KMS-11 (cell line): ENCODE results near the gene NRXN3.

Experiments
- H2AFZ ChIP-seq: fragments of 200-600 bp; sonication (generic); 2 replicates; pipeline ENCODE4 v1.6.1; 2016; ENCODE audit warnings: antibody characterized with exemption, mixed run types, low read depth
- H3K27ac ChIP-seq: fragments of 200-600 bp; sonication (generic); 2 replicates; pipeline ENCODE4 v1.6.1; 2016; ENCODE audit warnings: mild to moderate bottlenecking, mixed run types
- H3K27me3 ChIP-seq: fragments of 200-600 bp; sonication (generic); 2 replicates; pipeline ENCODE4 v1.6.1; 2017; ENCODE audit warnings: mild to moderate bottlenecking, low read depth, mixed run types, moderate library complexity; ENCODE audit not compliant: insufficient read depth
- H3K36me3 ChIP-seq: fragments of 200-600 bp; sonication (generic); 2 replicates; pipeline ENCODE4 v1.6.1; 2017; ENCODE audit warnings: mild to moderate bottlenecking, mixed run types; ENCODE audit not compliant: insufficient read depth
- H3K4me1 ChIP-seq: fragments of 200-600 bp; sonication (generic); 2 replicates; pipeline ENCODE4 v1.6.1; 2016; ENCODE audit warnings: mild to moderate bottlenecking, low read depth, mixed run types; ENCODE audit not compliant: poor library complexity, severe bottlenecking
- H3K4me2 ChIP-seq: fragments of 200-600 bp; sonication (generic); 2 replicates; pipeline ENCODE4 v1.7.0; 2016; ENCODE audit warnings: mild to moderate bottlenecking, mixed run types
- H3K4me3 ChIP-seq: fragments of 200-600 bp; sonication (generic); IDR thresholded peaks from 2 replicates; pipeline ENCODE4 v1.6.1; 2017; ENCODE audit warnings: low read depth, low read length, mixed read lengths; ENCODE audit not compliant: insufficient read depth
- H3K79me2 ChIP-seq: fragments of 200-600 bp; sonication (generic); 2 replicates; pipeline ENCODE4 v1.6.1; 2016; ENCODE audit warnings: low read depth, mixed run types; ENCODE audit not compliant: insufficient read depth
- H3K9ac ChIP-seq: fragments of 200-600 bp; sonication (generic); 2 replicates; pipeline ENCODE4 v1.6.1; 2016; ENCODE audit warnings: mild to moderate bottlenecking, mixed run types
- H4K20me1 ChIP-seq: fragments of 200-600 bp; sonication (generic); 2 replicates; pipeline ENCODE4 v1.6.1; 2016; ENCODE audit warnings: mild to moderate bottlenecking, mixed run types; ENCODE audit not compliant: insufficient read depth
- CTCF ChIP-seq: fragments of 200-600 bp; sonication (generic); conservative IDR thresholded peaks from 2 replicates; pipeline ENCODE4 v1.6.1; 2017; ENCODE audit warnings: low read depth, mild to moderate bottlenecking, antibody characterized with exemption, low read length, moderate library complexity, mixed read lengths

Gene NRXN3

GRCh38 chr14:78412475-78412874, 242.3 kb downstream of the NRXN3 start:
- Histone ChIP-seq H4K20me1 (no peaks in the 10 kb centered on the region), H3K4me2 (no peak overlapping the region), H2AFZ (no peak overlapping the region), H3K9ac (no peak overlapping the region), H3K36me3 (no peaks in the 10 kb centered on the region), H3K27ac (no peak overlapping the region), H3K4me1 (no peaks in the 10 kb centered on the region), H3K79me2 (no peaks in the 10 kb centered on the region), H3K27me3 (no peaks in the 10 kb centered on the region), H3K4me3 (no peak overlapping the region)
- TF ChIP-seq CTCF, result no peak

GRCh38 chr14:78414172-78414571, 244.0 kb downstream of the NRXN3 start:
- H3K36me3 ChIP-seq, result no peaks in the 10 kb centered on the region
- H3K4me1 ChIP-seq, result no peaks in the 10 kb centered on the region
- no peak overlapping the region for H3K27ac ChIP-seq
- no peaks in the 10 kb centered on the region for H4K20me1 ChIP-seq
- no peak overlapping the region for H3K4me3 ChIP-seq
- H3K4me2 ChIP-seq, result no peak overlapping the region
- no peaks in the 10 kb centered on the region for H3K27me3 ChIP-seq
- no peaks in the 10 kb centered on the region for H3K79me2 ChIP-seq
- H3K9ac ChIP-seq, result no peak overlapping the region
- no peak for TF ChIP-seq CTCF
- no peak overlapping the region for H2AFZ ChIP-seq

- H3K4me3 ChIP-seq, result no peak overlapping the region
- H3K4me1 ChIP-seq, result no peaks in the 10 kb centered on the region
- no peak for TF ChIP-seq CTCF
- no peak overlapping the region for H3K27ac ChIP-seq
- H4K20me1 ChIP-seq, result no peaks in the 10 kb centered on the region
- no peaks in the 10 kb centered on the region for H3K36me3 ChIP-seq
- H3K27me3 ChIP-seq, result no peaks in the 10 kb centered on the region
- no peak overlapping the region for H2AFZ ChIP-seq
- no peaks in the 10 kb centered on the region for H3K79me2 ChIP-seq
- H3K4me2 ChIP-seq, result no peak overlapping the region
- no peak overlapping the region for H3K9ac ChIP-seq
These were observed 247.4 kb downstream of the NRXN3 start for GRCh38 chr14:78417532-78417931.

GRCh38 chr14:78424311-78424710, 254.1 kb downstream of the NRXN3 start:
- TF ChIP-seq CTCF, result no peak
- H4K20me1 ChIP-seq, result no peaks in the 10 kb centered on the region
- no peak overlapping the region for H3K9ac ChIP-seq
- no peak overlapping the region for H2AFZ ChIP-seq
- no peaks in the 10 kb centered on the region for H3K4me1 ChIP-seq
- H3K27ac ChIP-seq, result no peak overlapping the region
- H3K36me3 ChIP-seq, result no peaks in the 10 kb centered on the region
- no peaks in the 10 kb centered on the region for H3K27me3 ChIP-seq
- H3K4me3 ChIP-seq, result no peak overlapping the region
- H3K79me2 ChIP-seq, result no peaks in the 10 kb centered on the region
- H3K4me2 ChIP-seq, result no peak overlapping the region

GRCh38 chr14:78425330-78425729, 255.2 kb downstream of the NRXN3 start:
- Histone ChIP-seq H2AFZ (no peak overlapping the region), H3K36me3 (no peaks in the 10 kb centered on the region), H3K79me2 (no peaks in the 10 kb centered on the region), H3K27me3 (no peaks in the 10 kb centered on the region), H3K4me3 (no peak overlapping the region), H4K20me1 (no peaks in the 10 kb centered on the region), H3K9ac (no peak overlapping the region), H3K27ac (no peak overlapping the region), H3K4me1 (no peaks in the 10 kb centered on the region), H3K4me2 (no peak overlapping the region)
- TF ChIP-seq CTCF, result no peak
